HEK293T (cell line): Measurements from ENCODE around the gene PGAP3.

Experiments
- BHLHE40 ChIP-seq: fragments of 450-650 bp; IDR thresholded peaks from 2 replicates; pipeline ENCODE4 v1.6.1; 2016; ENCODE audit warnings: mild to moderate bottlenecking, moderate library complexity, borderline replicate concordance
- CTBP1 ChIP-seq: fragments of 450-650 bp; IDR thresholded peaks from 2 replicates; pipeline ENCODE4 v1.6.1; 2016; ENCODE audit warnings: borderline replicate concordance
- ELF4 ChIP-seq: fragments of 450-650 bp; IDR thresholded peaks from 2 replicates; pipeline ENCODE4 v1.6.1; 2017; ENCODE audit warnings: antibody characterized with exemption
- FOXA1 ChIP-seq: fragments of 450-650 bp; IDR thresholded peaks from 2 replicates; pipeline ENCODE4 v1.6.1; 2016; ENCODE audit warnings: mild to moderate bottlenecking
- FOXM1 ChIP-seq: fragments of 450-650 bp; IDR thresholded peaks from 2 replicates; pipeline ENCODE4 v1.6.1; 2017; ENCODE audit warnings: mild to moderate bottlenecking, borderline replicate concordance
- HDGF ChIP-seq: fragments of 450-650 bp; IDR thresholded peaks from 2 replicates; pipeline ENCODE4 v1.6.1; 2017; ENCODE audit warnings: antibody characterized with exemption, borderline replicate concordance
- L3MBTL2 ChIP-seq: fragments of 450-650 bp; conservative IDR thresholded peaks from 2 replicates; pipeline ENCODE4 v1.6.1; 2016; ENCODE audit warnings: mild to moderate bottlenecking
- NFRKB ChIP-seq: fragments of 450-650 bp; IDR thresholded peaks from 2 replicates; pipeline ENCODE4 v1.6.1; 2016; ENCODE audit warnings: mild to moderate bottlenecking, moderate library complexity
- PKNOX1 ChIP-seq: fragments of 450-650 bp; IDR thresholded peaks from 2 replicates; pipeline ENCODE4 v1.6.1; 2016
- SUZ12 ChIP-seq: fragments of 450-650 bp; IDR thresholded peaks from 2 replicates; pipeline ENCODE4 v1.6.1; 2016; ENCODE audit warnings: mild to moderate bottlenecking
- TARDBP ChIP-seq: fragments of 450-650 bp; IDR thresholded peaks from 2 replicates; pipeline ENCODE4 v1.6.1; 2016

DNA sequence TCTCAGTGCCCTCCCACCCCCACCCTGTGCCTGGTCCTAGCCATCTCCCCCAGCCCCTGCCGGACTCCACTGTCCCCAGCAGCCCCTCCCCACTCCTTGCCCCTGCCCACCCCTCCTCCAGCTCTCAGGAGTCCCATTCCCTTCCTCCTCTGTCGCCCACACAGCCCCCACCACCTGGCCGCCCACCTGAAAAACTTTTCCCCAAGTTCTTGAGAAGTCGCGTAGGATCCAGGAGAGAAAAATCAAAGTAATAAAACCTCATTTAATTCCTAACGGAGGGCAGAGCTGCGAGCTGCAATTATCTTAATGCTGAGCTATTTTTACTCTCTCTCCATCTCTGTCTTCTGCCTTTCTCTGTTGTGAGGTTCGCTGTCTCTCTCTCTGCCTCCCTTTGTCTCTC lies 63.5 kb downstream of the PGAP3 start:
- TF ChIP-seq CTBP1 (no peak), BHLHE40 (no peak), ELF4 (no peak), FOXA1 (no peak), TARDBP (no peak), SUZ12 (no peak), HDGF (no peak), L3MBTL2 (no peak), NFRKB (no peak), FOXM1 (no peak), PKNOX1 (no peak)
